Body of pancreas (tissue), 4 donors: ENCODE data around the gene SLC22A4.

Experiments
- POLR2A ChIP-seq, 3 donors: fragments of 450-650 bp; IDR thresholded peaks; one replicate each; pipeline ENCODE4 v1.6.1; 2016; ENCODE audit warnings: antibody characterized with exemption in 3 of 3, mild to moderate bottlenecking in 2 of 3
- TF ChIP-seq, protein P1 (sequence below), 7 experiments: fragments of 450-650 bp in 4 of 7; fragments of 200-600 bp in 3 of 7; sonication (generic) in 3 of 7; IDR thresholded peaks; one replicate each; pipeline ENCODE4 v1.5.1; 2016 to 2019; ENCODE audit warnings: antibody characterized with exemption in 7 of 7

DNA sequence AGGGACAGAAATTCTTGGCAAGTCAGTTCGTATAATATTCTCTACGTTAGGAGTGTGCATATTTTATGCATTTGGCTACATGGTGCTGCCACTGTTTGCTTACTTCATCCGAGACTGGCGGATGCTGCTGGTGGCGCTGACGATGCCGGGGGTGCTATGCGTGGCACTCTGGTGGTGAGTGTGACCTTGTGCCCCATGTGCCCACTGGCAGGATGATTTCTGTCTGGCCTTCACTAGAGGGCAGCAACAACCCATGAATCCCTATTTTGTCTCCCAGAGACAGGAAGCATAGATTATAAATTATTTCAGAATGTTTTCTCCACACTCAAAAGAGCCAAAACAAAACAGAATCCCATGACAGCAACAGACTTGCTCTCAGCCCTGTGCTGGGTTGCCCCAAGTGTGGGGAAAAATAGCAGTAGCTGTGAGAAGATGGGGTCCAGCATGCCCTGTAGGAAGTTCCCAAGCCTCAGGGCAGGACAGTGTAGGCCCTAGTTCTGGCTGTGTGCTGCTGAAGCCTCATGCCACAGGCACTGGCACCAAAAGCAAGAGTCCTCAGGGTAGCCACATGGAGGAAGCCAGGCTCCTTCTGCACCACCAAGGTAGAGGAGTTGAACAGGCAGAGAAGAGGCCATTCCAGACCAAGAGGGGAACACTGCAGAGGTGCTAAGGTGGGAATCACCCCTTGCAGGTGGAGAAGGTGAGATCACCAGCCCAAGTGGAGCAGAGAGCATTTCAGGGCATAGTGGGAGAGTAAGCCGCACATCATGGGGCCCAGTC is 91.3 kb downstream of the SLC22A4 start:
- TF ChIP-seq, protein P1, sequence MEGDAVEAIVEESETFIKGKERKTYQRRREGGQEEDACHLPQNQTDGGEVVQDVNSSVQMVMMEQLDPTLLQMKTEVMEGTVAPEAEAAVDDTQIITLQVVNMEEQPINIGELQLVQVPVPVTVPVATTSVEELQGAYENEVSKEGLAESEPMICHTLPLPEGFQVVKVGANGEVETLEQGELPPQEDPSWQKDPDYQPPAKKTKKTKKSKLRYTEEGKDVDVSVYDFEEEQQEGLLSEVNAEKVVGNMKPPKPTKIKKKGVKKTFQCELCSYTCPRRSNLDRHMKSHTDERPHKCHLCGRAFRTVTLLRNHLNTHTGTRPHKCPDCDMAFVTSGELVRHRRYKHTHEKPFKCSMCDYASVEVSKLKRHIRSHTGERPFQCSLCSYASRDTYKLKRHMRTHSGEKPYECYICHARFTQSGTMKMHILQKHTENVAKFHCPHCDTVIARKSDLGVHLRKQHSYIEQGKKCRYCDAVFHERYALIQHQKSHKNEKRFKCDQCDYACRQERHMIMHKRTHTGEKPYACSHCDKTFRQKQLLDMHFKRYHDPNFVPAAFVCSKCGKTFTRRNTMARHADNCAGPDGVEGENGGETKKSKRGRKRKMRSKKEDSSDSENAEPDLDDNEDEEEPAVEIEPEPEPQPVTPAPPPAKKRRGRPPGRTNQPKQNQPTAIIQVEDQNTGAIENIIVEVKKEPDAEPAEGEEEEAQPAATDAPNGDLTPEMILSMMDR (IDR thresholded peaks at IDR 0.05), result peak; percentile 37 to 83 (median 78)
- TF ChIP-seq POLR2A (IDR thresholded peaks at IDR 0.05), result no peak
